GM18517 (cell line): ENCODE results near the gene DDIAS.
"Not testable (repeated sequence)": the region's sequence is repeated elsewhere in the genome, so short reads cannot be mapped to it uniquely, and the experiment has no call there.

ENCODE experiments used
- ATAC-seq: cut with Tn5 transposase; IDR thresholded peaks from one replicate; pipeline ENCODE4 v1.9.1; 2021; ENCODE audit warnings: mild to moderate bottlenecking, moderate library complexity; ENCODE audit not compliant: unreplicated experiment

DDIAS gene

DNA sequence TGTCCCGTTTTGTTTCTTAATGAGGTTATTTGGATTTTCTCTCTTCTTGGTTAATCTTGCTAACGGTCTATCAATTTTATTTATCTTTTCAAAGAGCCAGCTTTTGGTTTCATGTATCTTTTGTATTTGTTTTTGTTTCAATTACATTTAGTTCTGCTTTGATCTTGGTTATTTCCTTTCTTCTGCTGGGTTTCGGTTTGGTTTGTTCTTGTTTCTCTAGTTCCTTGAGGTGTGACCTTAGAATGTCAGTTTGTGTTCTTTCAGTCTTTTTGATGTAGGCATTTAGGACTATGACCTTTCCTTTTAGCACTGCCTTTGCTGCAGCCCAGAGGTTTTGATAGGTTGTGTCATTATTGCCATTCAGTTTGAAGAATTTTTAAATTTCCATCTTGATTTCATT lies 18.7 kb downstream of the DDIAS start:
- not testable (repeated sequence) for ATAC-seq

GRCh38 chr11:82922396-82923173 lies 21.0 kb downstream of the DDIAS start:
- ATAC-seq = not testable (repeated sequence)

DNA sequence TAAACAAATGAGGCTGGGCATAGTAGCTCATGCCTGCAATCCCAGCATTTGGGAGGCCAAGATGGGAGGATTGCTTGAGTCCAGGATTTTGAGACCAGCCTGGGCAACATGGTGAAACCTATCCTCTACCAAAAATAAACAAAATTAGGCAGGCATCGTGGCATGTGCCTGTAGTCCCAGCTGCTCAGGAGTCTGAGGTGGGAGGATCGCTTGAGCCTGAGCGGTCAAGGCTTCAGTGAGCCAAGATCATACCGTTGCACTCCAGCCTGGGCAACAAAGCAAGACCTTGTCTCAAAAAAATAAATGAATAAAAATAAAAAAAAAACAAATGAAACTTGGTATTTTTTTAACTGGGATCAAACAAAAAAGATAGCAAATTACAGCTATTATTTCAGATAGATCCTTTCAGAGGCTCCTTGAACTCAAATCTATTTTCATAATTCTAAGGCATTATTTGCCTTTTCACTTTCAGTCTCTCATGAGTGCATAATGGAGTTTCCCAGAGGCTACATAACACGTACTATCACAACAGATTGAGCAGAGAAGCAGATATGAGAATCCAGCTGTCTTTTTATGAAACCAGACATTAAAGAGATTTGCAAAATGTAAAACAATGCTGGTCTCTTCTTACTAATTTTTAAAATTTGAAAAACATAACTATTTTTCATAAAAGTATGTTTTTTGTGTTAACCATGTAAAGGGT lies 23.1 kb downstream of the DDIAS start:
- peak; percentile 43 for ATAC-seq

GRCh38 chr11:82927264-82927880 lies 25.8 kb downstream of the DDIAS start:
- ATAC-seq = peak; percentile 77

GRCh38 chr11:82929121-82929520 lies 27.6 kb downstream of the DDIAS start:
- ATAC-seq = no peak

- ATAC-seq = peak; percentile 51
Observed at GRCh38 chr11:82930229-82930628, 28.7 kb downstream of the DDIAS start.

- no peak for ATAC-seq
Observed at GRCh38 chr11:82930734-82931133, 29.2 kb downstream of the DDIAS start.

DNA sequence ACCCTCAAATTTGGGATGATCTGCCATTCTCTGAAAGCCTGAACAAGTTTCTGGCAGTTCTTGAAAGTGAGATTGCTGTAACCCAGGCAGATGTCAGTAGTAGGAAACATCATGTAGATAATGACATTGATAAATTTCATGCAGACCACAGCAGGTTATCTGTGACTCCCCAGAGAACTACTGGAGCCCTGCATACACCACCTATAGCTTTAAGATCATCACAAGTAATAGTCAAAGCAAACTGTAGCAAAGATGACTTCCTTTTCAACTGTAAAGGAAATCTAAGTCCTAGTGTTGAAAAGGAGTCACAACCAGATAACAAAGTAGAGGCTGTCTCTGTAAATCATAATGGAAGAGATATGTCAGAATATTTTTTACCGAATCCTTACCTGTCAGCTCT lies 31.0 kb downstream of the DDIAS start:
- ATAC-seq = no peak

GRCh38 chr11:82936261-82936660 lies 34.7 kb downstream of the DDIAS start:
- ATAC-seq = no peak

GRCh38 chr11:82937554-82937953 lies 36.0 kb downstream of the DDIAS start:
- ATAC-seq = no peak

DNA sequence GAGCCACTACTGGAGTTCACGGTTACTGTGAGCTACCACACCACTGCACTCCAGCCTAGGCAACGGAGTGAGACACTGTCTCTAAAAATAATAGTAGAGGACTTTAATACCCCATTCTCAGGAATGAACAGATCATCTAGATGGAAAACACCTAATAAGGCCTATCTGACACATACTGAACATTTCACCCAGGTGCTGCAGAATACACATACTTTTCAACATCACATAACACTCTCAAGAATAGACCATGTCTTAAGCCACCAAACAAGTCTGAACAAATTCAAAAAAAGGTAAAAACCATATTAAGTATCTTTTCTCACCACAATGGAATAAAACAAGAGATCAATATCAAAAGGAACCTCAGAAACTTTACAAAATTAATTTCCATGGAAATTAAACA lies 37.9 kb downstream of the DDIAS start:
- no peak for ATAC-seq

- ATAC-seq = no peak
Observed at GRCh38 chr11:82942376-82942775, 40.8 kb downstream of the DDIAS start.

- ATAC-seq = not testable (repeated sequence)
Observed at GRCh38 chr11:82943430-82943829, 41.9 kb downstream of the DDIAS start.

- no peak for ATAC-seq
Observed at GRCh38 chr11:82944198-82944597, 42.7 kb downstream of the DDIAS start.

DNA sequence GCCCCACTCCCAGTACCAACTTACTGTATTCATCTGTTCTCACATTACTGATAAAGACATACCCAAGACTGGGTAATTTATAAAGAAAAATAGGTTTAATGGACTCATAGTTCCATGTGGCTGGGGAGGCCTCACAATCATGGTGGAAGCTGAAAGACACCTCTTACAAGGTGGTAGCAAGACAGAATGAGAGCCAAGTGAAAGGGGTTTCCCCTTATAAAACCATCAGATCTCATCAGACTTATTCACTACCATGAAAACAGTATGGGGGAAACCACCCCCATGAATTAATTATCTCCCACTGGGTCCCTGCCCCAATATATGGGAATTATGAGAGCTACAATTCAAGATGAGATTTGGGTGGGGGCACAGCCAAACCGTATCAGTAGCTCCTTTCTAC lies 43.5 kb downstream of the DDIAS start:
- ATAC-seq = not testable (repeated sequence)

DNA sequence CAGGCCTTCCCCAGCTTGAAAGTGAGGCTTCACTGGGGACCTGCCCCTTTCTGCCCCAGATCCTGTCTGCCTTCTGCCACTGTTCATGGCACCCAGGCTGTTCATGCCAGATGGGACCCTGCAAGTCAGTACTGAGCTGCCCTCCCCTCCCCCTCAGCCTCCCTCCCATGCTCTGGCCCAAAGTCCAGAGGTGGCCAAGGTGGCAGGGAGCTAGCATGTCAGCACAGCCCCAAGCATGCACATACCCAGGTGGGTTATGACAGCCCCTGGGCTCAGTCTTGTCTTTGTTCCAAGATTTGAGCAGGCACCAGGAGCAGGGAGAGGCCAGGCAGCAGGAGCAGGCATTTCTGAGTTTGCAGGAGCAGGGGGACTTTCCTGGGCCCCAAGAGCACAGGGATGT lies 44.1 kb downstream of the DDIAS start:
- ATAC-seq = no peak

GRCh38 chr11:82949352-82949751 lies 47.8 kb downstream of the DDIAS start:
- ATAC-seq = no peak

- not testable (repeated sequence) for ATAC-seq
Observed at GRCh38 chr11:82950502-82950901, 49.0 kb downstream of the DDIAS start.

GRCh38 chr11:82955736-82956453 lies 54.4 kb downstream of the DDIAS start:
- not testable (repeated sequence) for ATAC-seq

- peak; percentile 93 for ATAC-seq
Observed at GRCh38 chr11:82959987-82960778, 58.6 kb downstream of the DDIAS start.
